Liver (tissue), 3 donors: ENCODE measurements around the gene INSIG2.

ENCODE experiments used
- GABPA ChIP-seq, 2 donors: IDR thresholded peaks in 1 of 2; conservative IDR thresholded peaks in 1 of 2; 2 replicates each; pipeline ENCODE4 v1.6.1; 2016; ENCODE audit warnings: antibody characterized with exemption in 2 of 2, mild to moderate bottlenecking in 1 of 2, moderate library complexity in 1 of 2
- YY1 ChIP-seq: IDR thresholded peaks from 2 replicates; pipeline ENCODE4 v1.6.1; 2016; ENCODE audit warnings: antibody characterized with exemption, mild to moderate bottlenecking
- TF ChIP-seq, protein P1 (sequence below): fragments of 150-350 bp; IDR thresholded peaks from 2 replicates; pipeline ENCODE4 v1.5.1; 2017; ENCODE audit warnings: improper control_type of control experiment, low read depth, low read length; ENCODE audit not compliant: missing input control
- TF ChIP-seq, protein P2 (sequence below): IDR thresholded peaks from 2 replicates; pipeline ENCODE4 v1.6.1; 2016; ENCODE audit warnings: antibody characterized with exemption
- TF ChIP-seq, protein P3 (sequence below): IDR thresholded peaks from 2 replicates; pipeline ENCODE4 v1.6.1; 2016; ENCODE audit warnings: antibody characterized with exemption
- donor health status: healthy.
- donor health status: healthy.

DNA sequence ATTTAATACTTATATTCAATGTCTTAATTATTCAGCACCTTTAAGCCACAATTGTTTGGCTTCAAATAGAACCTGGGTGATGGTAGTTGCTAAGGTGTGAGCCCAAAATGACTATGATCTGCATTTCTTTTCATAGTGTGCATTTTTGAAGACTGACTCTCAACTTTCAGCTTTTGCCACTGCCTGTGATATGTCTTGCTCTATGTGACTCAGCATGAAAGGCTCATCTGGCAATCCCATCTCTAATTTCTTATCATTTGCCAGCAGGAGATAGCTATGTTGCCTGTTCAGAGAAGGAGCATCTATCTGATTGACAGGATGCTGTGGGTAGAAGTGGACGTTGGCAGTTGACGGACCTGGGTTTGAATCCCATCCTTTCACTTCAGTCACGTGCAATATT lies 39.9 kb upstream of the INSIG2 start:
- TF ChIP-seq, protein P1, sequence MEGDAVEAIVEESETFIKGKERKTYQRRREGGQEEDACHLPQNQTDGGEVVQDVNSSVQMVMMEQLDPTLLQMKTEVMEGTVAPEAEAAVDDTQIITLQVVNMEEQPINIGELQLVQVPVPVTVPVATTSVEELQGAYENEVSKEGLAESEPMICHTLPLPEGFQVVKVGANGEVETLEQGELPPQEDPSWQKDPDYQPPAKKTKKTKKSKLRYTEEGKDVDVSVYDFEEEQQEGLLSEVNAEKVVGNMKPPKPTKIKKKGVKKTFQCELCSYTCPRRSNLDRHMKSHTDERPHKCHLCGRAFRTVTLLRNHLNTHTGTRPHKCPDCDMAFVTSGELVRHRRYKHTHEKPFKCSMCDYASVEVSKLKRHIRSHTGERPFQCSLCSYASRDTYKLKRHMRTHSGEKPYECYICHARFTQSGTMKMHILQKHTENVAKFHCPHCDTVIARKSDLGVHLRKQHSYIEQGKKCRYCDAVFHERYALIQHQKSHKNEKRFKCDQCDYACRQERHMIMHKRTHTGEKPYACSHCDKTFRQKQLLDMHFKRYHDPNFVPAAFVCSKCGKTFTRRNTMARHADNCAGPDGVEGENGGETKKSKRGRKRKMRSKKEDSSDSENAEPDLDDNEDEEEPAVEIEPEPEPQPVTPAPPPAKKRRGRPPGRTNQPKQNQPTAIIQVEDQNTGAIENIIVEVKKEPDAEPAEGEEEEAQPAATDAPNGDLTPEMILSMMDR = no peak
- TF ChIP-seq, protein P2, sequence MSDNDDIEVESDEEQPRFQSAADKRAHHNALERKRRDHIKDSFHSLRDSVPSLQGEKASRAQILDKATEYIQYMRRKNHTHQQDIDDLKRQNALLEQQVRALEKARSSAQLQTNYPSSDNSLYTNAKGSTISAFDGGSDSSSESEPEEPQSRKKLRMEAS = no peak
- TF ChIP-seq, protein P3, sequence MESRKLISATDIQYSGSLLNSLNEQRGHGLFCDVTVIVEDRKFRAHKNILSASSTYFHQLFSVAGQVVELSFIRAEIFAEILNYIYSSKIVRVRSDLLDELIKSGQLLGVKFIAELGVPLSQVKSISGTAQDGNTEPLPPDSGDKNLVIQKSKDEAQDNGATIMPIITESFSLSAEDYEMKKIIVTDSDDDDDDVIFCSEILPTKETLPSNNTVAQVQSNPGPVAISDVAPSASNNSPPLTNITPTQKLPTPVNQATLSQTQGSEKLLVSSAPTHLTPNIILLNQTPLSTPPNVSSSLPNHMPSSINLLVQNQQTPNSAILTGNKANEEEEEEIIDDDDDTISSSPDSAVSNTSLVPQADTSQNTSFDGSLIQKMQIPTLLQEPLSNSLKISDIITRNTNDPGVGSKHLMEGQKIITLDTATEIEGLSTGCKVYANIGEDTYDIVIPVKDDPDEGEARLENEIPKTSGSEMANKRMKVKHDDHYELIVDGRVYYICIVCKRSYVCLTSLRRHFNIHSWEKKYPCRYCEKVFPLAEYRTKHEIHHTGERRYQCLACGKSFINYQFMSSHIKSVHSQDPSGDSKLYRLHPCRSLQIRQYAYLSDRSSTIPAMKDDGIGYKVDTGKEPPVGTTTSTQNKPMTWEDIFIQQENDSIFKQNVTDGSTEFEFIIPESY = no peak
- TF ChIP-seq GABPA (IDR thresholded peaks at IDR 0.05 in 1 of 2, conservative IDR thresholded peaks at IDR 0.05 in 1 of 2) (no peak), YY1 (no peak)
